WTC11 (cell line): ENCODE results near the gene GADD45B. TPM values are rescaled to one million over a fixed set of nuclear protein-coding genes. Genes with fewer than 3 reads are reported as not detected.
A peak's percentile ranks its signal among the peaks of the same experiment; 100 is the strongest.

ENCODE experiments used
- ATF3 ChIP-seq: sonication (generic); formaldehyde crosslinking; conservative IDR thresholded peaks from 2 replicates; pipeline ENCODE4 v1.8.1; 2022; ENCODE audit warnings: mild to moderate bottlenecking, missing genetic modification reagents
- ATF6 ChIP-seq: sonication (generic); formaldehyde crosslinking; IDR thresholded peaks from 2 replicates; pipeline ENCODE4 v1.8.1; 2023; ENCODE audit warnings: mild to moderate bottlenecking, missing genetic modification reagents
- CREB1 ChIP-seq: sonication (generic); formaldehyde crosslinking; IDR thresholded peaks from 2 replicates; pipeline ENCODE4 v1.8.0; 2023; ENCODE audit warnings: mild to moderate bottlenecking, missing genetic modification reagents
- CREM ChIP-seq: sonication (generic); formaldehyde crosslinking; IDR thresholded peaks from 2 replicates; pipeline ENCODE4 v1.8.1; 2022; ENCODE audit warnings: mild to moderate bottlenecking, missing genetic modification reagents, moderate library complexity
- E2F4 ChIP-seq: sonication (generic); formaldehyde crosslinking; IDR thresholded peaks from 2 replicates; pipeline ENCODE4 v1.8.1; 2022; ENCODE audit warnings: low read depth, mild to moderate bottlenecking, moderate library complexity, missing genetic modification reagents, borderline replicate concordance
- EMX1 ChIP-seq: fragments of 250-450 bp; sonication (Bioruptor Pico); IDR thresholded peaks from 2 replicates; pipeline ENCODE4 v1.8.0; 2021; ENCODE audit warnings: mild to moderate bottlenecking
- ESRRA ChIP-seq: sonication (generic); formaldehyde crosslinking; IDR thresholded peaks from 2 replicates; pipeline ENCODE4 v1.8.1; 2022; ENCODE audit warnings: mild to moderate bottlenecking, missing genetic modification reagents, borderline replicate concordance
- MAX ChIP-seq: sonication (generic); formaldehyde crosslinking; IDR thresholded peaks from 2 replicates; pipeline ENCODE4 v1.8.0; 2022; ENCODE audit warnings: mild to moderate bottlenecking, missing genetic modification reagents
- MYBL2 ChIP-seq: sonication (generic); formaldehyde crosslinking; IDR thresholded peaks from 2 replicates; pipeline ENCODE4 v1.8.1; 2023; ENCODE audit warnings: mild to moderate bottlenecking, moderate library complexity, missing genetic modification reagents
- PRDM15 ChIP-seq: sonication (generic); formaldehyde crosslinking; IDR thresholded peaks from 2 replicates; pipeline ENCODE4 v1.8.0; 2022; ENCODE audit warnings: missing genetic modification reagents
- SMAD4 ChIP-seq: sonication (generic); formaldehyde crosslinking; IDR thresholded peaks from 2 replicates; pipeline ENCODE4 v1.8.0; 2022; ENCODE audit warnings: mild to moderate bottlenecking, missing genetic modification reagents
- SOX15 ChIP-seq: fragments of 250-450 bp; sonication (Bioruptor Pico); IDR thresholded peaks from 2 replicates; pipeline ENCODE4 v1.9.0; 2021; ENCODE audit warnings: mild to moderate bottlenecking
- TEAD1 ChIP-seq: sonication (generic); formaldehyde crosslinking; IDR thresholded peaks from 2 replicates; pipeline ENCODE4 v1.8.0; 2022; ENCODE audit warnings: mild to moderate bottlenecking, missing genetic modification reagents
- ZNF121 ChIP-seq: sonication (generic); formaldehyde crosslinking; IDR thresholded peaks from 2 replicates; pipeline ENCODE4 v1.8.0; 2023; ENCODE audit warnings: missing genetic modification reagents
- ZNF138 ChIP-seq: sonication (generic); formaldehyde crosslinking; conservative IDR thresholded peaks from 2 replicates; pipeline ENCODE4 v1.8.1; 2022; ENCODE audit warnings: mild to moderate bottlenecking, moderate library complexity, missing genetic modification reagents
- ZNF232 ChIP-seq: sonication (generic); formaldehyde crosslinking; IDR thresholded peaks from 2 replicates; pipeline ENCODE4 v1.8.0; 2022; ENCODE audit warnings: mild to moderate bottlenecking, missing genetic modification reagents
- ZNF281 ChIP-seq: sonication (generic); formaldehyde crosslinking; IDR thresholded peaks from 2 replicates; pipeline ENCODE4 v1.8.0; 2023; ENCODE audit warnings: mild to moderate bottlenecking, missing genetic modification reagents
- ZNF396 ChIP-seq: fragments of 250-450 bp; sonication (Bioruptor Pico); IDR thresholded peaks from 2 replicates; pipeline ENCODE4 v1.8.0; 2021; ENCODE audit warnings: mild to moderate bottlenecking, moderate library complexity, borderline replicate concordance
- ZNF425 ChIP-seq: fragments of 250-450 bp; sonication (Bioruptor Pico); conservative IDR thresholded peaks from 2 replicates; pipeline ENCODE4 v1.9.0; 2021; ENCODE audit warnings: mild to moderate bottlenecking
- ZNF512 ChIP-seq: sonication (generic); formaldehyde crosslinking; IDR thresholded peaks from 2 replicates; pipeline ENCODE4 v1.8.1; 2022; ENCODE audit warnings: missing genetic modification reagents, borderline replicate concordance
- ZNF671 ChIP-seq: fragments of 250-450 bp; sonication (Bioruptor Pico); IDR thresholded peaks from 2 replicates; pipeline ENCODE4 v1.8.0; 2021; ENCODE audit warnings: mild to moderate bottlenecking
- total RNA-seq: library from RNA; stranded (reverse); gene quantifications from 3 replicates; pipeline ENCODE4 v1.2.3, GENCODE V29; 2021

The GADD45B gene
- total RNA-seq, 1 experiment from 2014 or later: 17.9 TPM

- TF ChIP-seq ATF3 (CRISPR knock-in tag) (no peak), MAX (CRISPR knock-in tag) (peak; percentile 91), ZNF281 (CRISPR knock-in tag) (peak; percentile 61; the same call in 1 of the 2 replicates), ESRRA (no peak; the same call in 1 of the 2 replicates), E2F4 (0 out of 2 replicates have a peak, but pooled peaks have one; percentile 13), ATF6 (CRISPR knock-in tag) (no peak), SMAD4 (CRISPR knock-in tag) (no peak), ZNF121 (no peak), ZNF232 (CRISPR knock-in tag) (no peak), MYBL2 (CRISPR knock-in tag) (peak; percentile 22; the same call in 1 of the 2 replicates), SOX15 (CRISPR knock-in tag) (no peak), TEAD1 (no peak), ZNF396 (CRISPR knock-in tag) (no peak), PRDM15 (CRISPR knock-in tag) (peak; percentile 41; the same call in 1 of the 2 replicates), ZNF138 (CRISPR knock-in tag) (no peak), ZNF512 (no peak), ZNF671 (no peak), ZNF425 (no peak), CREM (no peak), CREB1 (peak; percentile 76), EMX1 (CRISPR knock-in tag) (no peak)
Observed at GRCh38 chr19:2426611-2427428, 49.1 kb upstream of the GADD45B start (continued).
